IMR-90 (cell line): ENCODE results near the gene ZCCHC14. TPM values are rescaled to one million over a fixed set of nuclear protein-coding genes. Genes with fewer than 3 reads are reported as not detected.

Experiments
- ATAC-seq: fragments of 200-7000 bp; cut with Tn5 transposase; 2 replicates; pipeline ENCODE4 v1.9.1; 2020; ENCODE audit warnings: low read depth, mild to moderate bottlenecking, moderate library complexity
- BruUV-seq: library from RNA; stranded (reverse); fragments of 400-500 nt; replicated peaks from 2 replicates; lab custom pipeline; 2021; lab: Mats Ljungman, UMichigan
- CTCF ChIA-PET: fragments of 300-600 bp; formaldehyde crosslinking; extraction: SDS; loops from one replicate; lab custom pipeline; 2021; ENCODE audit warnings: antibody characterized with exemption; lab: Yijun Ruan, JAX
- POLR2A ChIA-PET: fragments of 300-600 bp; sonication (Branson Sonifier 250); formaldehyde crosslinking; loops from one replicate; lab custom pipeline; 2022; ENCODE audit warnings: antibody characterized with exemption; ENCODE audit not compliant: unreplicated experiment; lab: Charles Lee
- DNase-seq: peaks from one replicate; pipeline ENCODE4 v3.0.0; 2013
- H2AFZ ChIP-seq: replicated peaks from 2 replicates; pipeline ENCODE3; 2013; ENCODE audit warnings: low read length, mild to moderate bottlenecking; ENCODE audit not compliant: poor library complexity
- H2AK5ac ChIP-seq: 2 replicates; pipeline ENCODE4 v1.6.1; 2013; ENCODE audit warnings: low read depth, low read length, inconsistent platforms
- H2AK9ac ChIP-seq: replicated peaks from 2 replicates; pipeline ENCODE3; 2013; ENCODE audit warnings: mild to moderate bottlenecking, low read depth, low read length, moderate library complexity; ENCODE audit not compliant: poor library complexity
- H2BK120ac ChIP-seq: 2 replicates; pipeline ENCODE4 v1.6.1; 2013; ENCODE audit warnings: low read depth, low read length, inconsistent platforms
- H2BK15ac ChIP-seq: 3 replicates; pipeline ENCODE4 v1.6.1; 2013; ENCODE audit warnings: low read depth, low read length, inconsistent platforms
- H2BK20ac ChIP-seq: 2 replicates; pipeline ENCODE4 v1.6.1; 2013; ENCODE audit warnings: low read depth, mild to moderate bottlenecking, inconsistent platforms, low read length, moderate library complexity
- H2BK5ac ChIP-seq: 2 replicates; pipeline ENCODE4 v1.6.1; 2013; ENCODE audit warnings: mild to moderate bottlenecking, low read depth, low read length, inconsistent platforms; ENCODE audit not compliant: poor library complexity, severe bottlenecking
- H3K14ac ChIP-seq: replicated peaks from 2 replicates; pipeline ENCODE4 v1.6.1; 2013; ENCODE audit warnings: low read depth, low read length, inconsistent platforms
- H3K18ac ChIP-seq: 2 replicates; pipeline ENCODE4 v1.6.1; 2013; ENCODE audit warnings: low read depth, low read length, control low read depth
- H3K23ac ChIP-seq: 2 replicates; pipeline ENCODE4 v1.6.1; 2013; ENCODE audit warnings: low read depth, low read length, inconsistent platforms
- H3K27ac ChIP-seq: 2 replicates; pipeline ENCODE4 v1.5.1; 2013; ENCODE audit warnings: mild to moderate bottlenecking, control low read depth, low read length; ENCODE audit not compliant: insufficient read depth
- H3K27me3 ChIP-seq: 2 replicates; pipeline ENCODE4 v1.6.1; 2013; ENCODE audit warnings: low read length; ENCODE audit not compliant: control insufficient read depth, insufficient read depth
- H3K36me3 ChIP-seq: 2 replicates; pipeline ENCODE4 v1.6.1; 2013; ENCODE audit warnings: low read length, mixed read lengths; ENCODE audit not compliant: control insufficient read depth, insufficient read depth
- H3K4ac ChIP-seq: 2 replicates; pipeline ENCODE4 v1.6.1; 2013; ENCODE audit warnings: low read depth, low read length, inconsistent platforms
- H3K4me1 ChIP-seq: 2 replicates; pipeline ENCODE4 v1.6.1; 2013; ENCODE audit warnings: low read length, mixed read lengths; ENCODE audit not compliant: control insufficient read depth, insufficient read depth
- H3K4me2 ChIP-seq: 2 replicates; pipeline ENCODE4 v1.6.1; 2013; ENCODE audit warnings: low read depth, mild to moderate bottlenecking, control low read depth, low read length, moderate library complexity
- H3K4me3 ChIP-seq: 2 replicates; pipeline ENCODE4 v1.5.1; 2013; ENCODE audit warnings: low read depth, mild to moderate bottlenecking, control low read depth, low read length, moderate library complexity; ENCODE audit not compliant: insufficient read depth
- H3K56ac ChIP-seq: 2 replicates; pipeline ENCODE4 v1.6.1; 2013; ENCODE audit warnings: low read length, inconsistent platforms; ENCODE audit not compliant: insufficient read depth; ENCODE audit errors: extremely low read depth
- H3K79me1 ChIP-seq, 2 experiments: 2 replicates each; pipeline ENCODE4 v1.6.1; 2013; ENCODE audit warnings: low read length in 2 of 2, inconsistent platforms in 1 of 2, low read depth in 1 of 2
- H3K9ac ChIP-seq: 2 replicates; pipeline ENCODE4 v1.6.1; 2013; ENCODE audit warnings: low read depth, low read length, control low read depth
- H3K9me1 ChIP-seq: 2 replicates; pipeline ENCODE4 v1.6.1; 2013; ENCODE audit warnings: low read length, inconsistent platforms; ENCODE audit not compliant: insufficient read depth
- H3K9me3 ChIP-seq: 2 replicates; pipeline ENCODE4 v1.6.1; 2013; ENCODE audit warnings: low read length; ENCODE audit not compliant: control insufficient read depth, insufficient read depth
- H4K20me1 ChIP-seq: 2 replicates; pipeline ENCODE4 v1.6.1; 2013; ENCODE audit warnings: low read length, inconsistent platforms; ENCODE audit not compliant: insufficient read depth
- H4K5ac ChIP-seq: 2 replicates; pipeline ENCODE4 v1.6.1; 2013; ENCODE audit warnings: mild to moderate bottlenecking, low read depth, low read length, control low read depth
- H4K8ac ChIP-seq, 2 experiments: 2 replicates each; pipeline ENCODE4 v1.6.1; 2013; ENCODE audit warnings: low read depth in 2 of 2, low read length in 2 of 2, control low read depth in 1 of 2, inconsistent platforms in 1 of 2
- H4K91ac ChIP-seq: 2 replicates; pipeline ENCODE4 v1.6.1; 2013; ENCODE audit warnings: low read depth, low read length, inconsistent platforms; ENCODE audit not compliant: insufficient read depth
- MAFK ChIP-seq: IDR thresholded peaks from 2 replicates; pipeline ENCODE4 v1.6.1; 2012; ENCODE audit warnings: low read depth, low read length, improper control_type of control experiment
- NFE2L2 ChIP-seq: fragments of 150-350 bp; IDR thresholded peaks from 2 replicates; pipeline ENCODE4 v1.6.1; 2016; ENCODE audit warnings: low read depth, mild to moderate bottlenecking, low read length
- WGBS, 2 experiments: methylation state at CpG; one replicate each; pipeline versions ENCODE4 v1.1.5 to v1.1.7; 2013; ENCODE audit warnings: missing lambda C conversion rate in 2 of 2; ENCODE audit not compliant: insufficient read length in 1 of 2; ENCODE audit errors: extremely low coverage in 2 of 2; 5-methylcytosine and 5-hydroxymethylcytosine counted together
- dilution Hi-C: fragments of 300-500 bp; cut with HindIII; formaldehyde crosslinking; loops from one replicate; pipeline ENCODE4 v1.14.3; 2018; ENCODE audit warnings: low sequenced_read_pairs; ENCODE audit not compliant: unreplicated experiment
- in situ Hi-C: fragments of 300-500 bp; cut with MboI; formaldehyde crosslinking; loops from 3 replicates; pipeline ENCODE4 v1.14.3; 2019; ENCODE audit warnings: low sequenced_read_pairs, inconsistent platforms, mixed read lengths
- intact Hi-C: fragments of 100-400 bp; cut with micrococcal nuclease; formaldehyde crosslinking; loops from 2 replicates; pipeline ENCODE4 v1.10.0; 2022
- polyA plus RNA-seq, 3 experiments: library from polyadenylated mRNA; depleted of rRNA; stranded (reverse); fragments of >200 nt; gene quantifications; 2 replicates each; pipeline ENCODE4 v1.2.3, GENCODE V29; 2012; ENCODE audit warnings: low replicate concordance in 1 of 3
- total RNA-seq: library from RNA; depleted of rRNA; stranded (reverse); fragments of >200 nt; gene quantifications from 2 replicates; pipeline ENCODE4 v1.2.3, GENCODE V29; 2012

Gene ZCCHC14
- total and polyA plus RNA-seq, 2 of the 4 experiments (the other 2 are of a cell fraction) = 2.5 to 5.3 TPM

DNA sequence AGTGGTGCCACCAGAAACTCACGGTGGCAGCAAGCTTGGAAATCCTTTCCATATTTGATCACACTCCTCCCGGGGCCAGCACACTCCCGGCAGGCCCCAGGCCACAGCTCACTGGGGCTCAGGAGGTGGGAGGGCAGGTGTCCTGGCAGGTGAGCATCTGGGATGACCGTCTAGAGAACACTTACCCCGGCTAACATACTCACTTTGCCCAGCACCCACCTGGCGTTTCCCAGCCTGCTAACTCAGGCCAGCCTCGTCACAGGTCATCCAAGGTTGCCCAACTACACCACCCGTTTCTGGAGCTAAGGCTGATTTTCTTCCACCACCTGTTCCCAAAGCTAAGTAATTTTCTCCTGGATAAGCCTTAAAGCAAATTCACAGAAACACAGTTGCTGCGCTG lies 134.1 kb downstream of the ZCCHC14 start:
- ATAC-seq = no peak
- CTCF ChIA-PET = no interaction called here
- Histone ChIP-seq H3K9me3 (no peaks in the 10 kb centered on the region), H3K9ac (no peak overlapping the region), H4K5ac (no peak overlapping the region), H3K23ac (no peak overlapping the region), H4K20me1 (peaks cover 29% of the 10 kb centered on the region; the same call in 1 of the 2 replicates), H4K91ac (no peak overlapping the region), H3K4ac (no peak overlapping the region), H3K4me3 (no peak overlapping the region), H3K4me2 (no peak overlapping the region), H3K36me3 (peaks cover 30% of the 10 kb centered on the region), H3K27me3 (no peaks in the 10 kb centered on the region), H3K27ac (no peak overlapping the region), H4K8ac (no peak overlapping the region), H3K9me1 (peaks cover 9% of the 10 kb centered on the region; the same call in 1 of the 2 replicates), H2AK5ac (no peak overlapping the region), H3K4me1 (peaks cover 1% of the 10 kb centered on the region; the same call in 1 of the 2 replicates), H2BK15ac (no peak overlapping the region), H2AK9ac (no peak overlapping the region), H3K18ac (no peak overlapping the region), H2BK120ac (no peak overlapping the region), H3K56ac (no peak overlapping the region), H2BK5ac (no peak overlapping the region), H3K14ac (no peak overlapping the region), H3K79me1 (peaks cover 8 to 50% of the 10 kb centered on the region in 2 experiments), H2AFZ (no peak overlapping the region), H2BK20ac (no peak overlapping the region)
- dilution Hi-C loops = no loop called here
- intact Hi-C loops = no loop called here
- in situ Hi-C loops = no loop called here
- 76% methylated on average over 4 of the region's 9 CpGs; no CpG with 5 or more reads in 1 of the 2 experiments for WGBS, 2 experiments
- no TSS peak for BruUV-seq
- DNase-seq = no peak
- POLR2A ChIA-PET = no interaction called here
- TF ChIP-seq MAFK = no peak
- TF ChIP-seq NFE2L2 = no peak
